ENCODE results near the gene PGBD5.

The PGBD5 gene

GRCh38 chr1:230387296-230387695 lies 38.8 kb downstream of the PGBD5 start:
- H3K27ac ChIP-seq = no peak overlapping the region
- TF ChIP-seq CTCF (IDR thresholded peaks at IDR 0.05) (no peak), ZFX (IDR thresholded peaks at IDR 0.05; ENCODE audit: borderline replicate concordance) (no peak)

GRCh38 chr1:230386637-230387262 lies 39.4 kb downstream of the PGBD5 start:
- H3K27ac ChIP-seq = no peak overlapping the region
- TF ChIP-seq CTCF (IDR thresholded peaks at IDR 0.05) = no peak
- no peak for TF ChIP-seq ZFX (IDR thresholded peaks at IDR 0.05; ENCODE audit: borderline replicate concordance)

- TF ChIP-seq CTCF (IDR thresholded peaks at IDR 0.05) = no peak
- TF ChIP-seq ZFX (IDR thresholded peaks at IDR 0.05; ENCODE audit: borderline replicate concordance) = no peak
- H3K27ac ChIP-seq = no peak overlapping the region
Observed at GRCh38 chr1:230385930-230386329, 40.2 kb downstream of the PGBD5 start.

GRCh38 chr1:230385158-230385450 lies 41.0 kb downstream of the PGBD5 start:
- H3K27ac ChIP-seq = no peak overlapping the region
- no peak for TF ChIP-seq CTCF (IDR thresholded peaks at IDR 0.05)
- no peak for TF ChIP-seq ZFX (IDR thresholded peaks at IDR 0.05; ENCODE audit: borderline replicate concordance)

- H3K27ac ChIP-seq = no peak overlapping the region
- TF ChIP-seq ZFX (IDR thresholded peaks at IDR 0.05; ENCODE audit: borderline replicate concordance) = no peak
- TF ChIP-seq CTCF (IDR thresholded peaks at IDR 0.05) = no peak
Observed at GRCh38 chr1:230384380-230385157, 41.6 kb downstream of the PGBD5 start.

GRCh38 chr1:230383425-230383824 lies 42.7 kb downstream of the PGBD5 start:
- no peak overlapping the region for H3K27ac ChIP-seq
- TF ChIP-seq ZFX (IDR thresholded peaks at IDR 0.05; ENCODE audit: borderline replicate concordance) (no peak), CTCF (IDR thresholded peaks at IDR 0.05) (no peak)

- TF ChIP-seq ZFX (IDR thresholded peaks at IDR 0.05; ENCODE audit: borderline replicate concordance) = no peak
- no peak for TF ChIP-seq CTCF (IDR thresholded peaks at IDR 0.05)
- H3K27ac ChIP-seq = no peak overlapping the region
Observed at GRCh38 chr1:230382001-230382491, 44.1 kb downstream of the PGBD5 start.

All from 22Rv1 (cell line).